Effector memory CD8-positive, alpha-beta T cell (primary cell): ENCODE data around the gene MYO9A.
"Not testable (repeated sequence)": the region's sequence is repeated elsewhere in the genome, so short reads cannot be mapped to it uniquely, and the experiment has no call there.

Source experiments
- ATAC-seq: fragments of 150-1000 bp; cut with Tn5 transposase; replicated peaks from 2 replicates; pipeline ENCODE4 v1.10.0; 2021; ENCODE audit warnings: mild to moderate bottlenecking, moderate library complexity
- DNase-seq, 3 experiments: peaks; one replicate each; pipeline ENCODE4 v3.0.0; 2021
- H3K27ac Mint-ChIP-seq, 2 donors: one replicate each; pipeline ENCODE4 v1.8.0; 2022; ENCODE audit warnings: mild to moderate bottlenecking in 2 of 2, mixed read lengths in 2 of 2, moderate library complexity in 2 of 2
- H3K27me3 Mint-ChIP-seq, 2 donors: one replicate each; pipeline ENCODE4 v1.8.0; 2022; ENCODE audit warnings: mixed read lengths in 2 of 2
- H3K36me3 Mint-ChIP-seq: one replicate; pipeline ENCODE4 v1.8.0; 2022; ENCODE audit warnings: mild to moderate bottlenecking, moderate library complexity, mixed read lengths; ENCODE audit not compliant: insufficient read depth
- H3K4me1 Mint-ChIP-seq, 2 donors: one replicate each; pipeline ENCODE4 v1.8.0; 2022; ENCODE audit warnings: low read depth in 2 of 2, mixed read lengths in 2 of 2
- H3K4me3 Mint-ChIP-seq, 2 donors: one replicate each; pipeline ENCODE4 v1.8.0; 2022; ENCODE audit warnings: mild to moderate bottlenecking in 2 of 2, mixed read lengths in 2 of 2, moderate library complexity in 2 of 2
- H3K9me3 Mint-ChIP-seq, 2 donors: one replicate each; pipeline ENCODE4 v1.8.0; 2022; ENCODE audit warnings: mixed read lengths in 2 of 2

MYO9A gene

GRCh38 chr15:72096796-72097195 is 21.2 kb downstream of the MYO9A start:
- DNase-seq = no peak
- H3K27me3 Mint-ChIP-seq = no peaks in the 10 kb centered on the region
- peaks cover 4 to 18% of the 10 kb centered on the region in 2 donors for H3K4me1 Mint-ChIP-seq
- H3K27ac Mint-ChIP-seq = no peak overlapping the region
- peaks cover 3% of the 10 kb centered on the region for H3K36me3 Mint-ChIP-seq
- no peak overlapping the region for H3K4me3 Mint-ChIP-seq
- no peaks in the 10 kb centered on the region for H3K9me3 Mint-ChIP-seq
- no peak for ATAC-seq

- no peak for DNase-seq
Measured at GRCh38 chr15:72092691-72093090, 25.3 kb downstream of the MYO9A start.

GRCh38 chr15:72092006-72092405 is 25.9 kb downstream of the MYO9A start:
- H3K36me3 Mint-ChIP-seq = peaks cover 3% of the 10 kb centered on the region
- no peak for DNase-seq
- ATAC-seq = no peak
- H3K4me1 Mint-ChIP-seq = peaks cover 3 to 24% of the 10 kb centered on the region in 2 donors
- no peaks in the 10 kb centered on the region for H3K27me3 Mint-ChIP-seq
- no peaks in the 10 kb centered on the region for H3K9me3 Mint-ChIP-seq
- H3K27ac Mint-ChIP-seq = no peak overlapping the region
- no peak overlapping the region for H3K4me3 Mint-ChIP-seq

More at GRCh38 chr15:72092691-72093090, 25.3 kb downstream of the MYO9A start:
- peak overlapping the region in 1 of 2 donors; percentile 30 for H3K27ac Mint-ChIP-seq
- H3K4me3 Mint-ChIP-seq = no peak overlapping the region
- H3K36me3 Mint-ChIP-seq = peaks cover 3% of the 10 kb centered on the region
- no peaks in the 10 kb centered on the region for H3K9me3 Mint-ChIP-seq
- H3K27me3 Mint-ChIP-seq = no peaks in the 10 kb centered on the region
- peaks cover 4 to 29% of the 10 kb centered on the region in 2 donors for H3K4me1 Mint-ChIP-seq
- no peak for ATAC-seq

GRCh38 chr15:72086920-72087648 is 30.9 kb downstream of the MYO9A start:
- H3K9me3 Mint-ChIP-seq = no peaks in the 10 kb centered on the region
- H3K27ac Mint-ChIP-seq = no peak overlapping the region
- H3K27me3 Mint-ChIP-seq = no peaks in the 10 kb centered on the region
- no peak for ATAC-seq
- H3K36me3 Mint-ChIP-seq = no peaks in the 10 kb centered on the region
- H3K4me3 Mint-ChIP-seq = no peak overlapping the region
- peaks cover 0 to 13% of the 10 kb centered on the region in 2 donors for H3K4me1 Mint-ChIP-seq
- DNase-seq = no peak

- Mint-ChIP-seq H3K4me3 (no peak overlapping the region), H3K9me3 (no peaks in the 10 kb centered on the region), H3K4me1 (peaks cover 0 to 14% of the 10 kb centered on the region in 2 donors), H3K27me3 (no peaks in the 10 kb centered on the region), H3K27ac (no peak overlapping the region), H3K36me3 (no peaks in the 10 kb centered on the region)
- DNase-seq (no peak), ATAC-seq (no peak)
Measured at GRCh38 chr15:72086010-72086697, 31.8 kb downstream of the MYO9A start.

GRCh38 chr15:72082176-72082575 is 35.8 kb downstream of the MYO9A start:
- ATAC-seq = no peak
- Mint-ChIP-seq H3K4me3 (no peak overlapping the region), H3K36me3 (no peaks in the 10 kb centered on the region), H3K27ac (no peak overlapping the region), H3K9me3 (no peaks in the 10 kb centered on the region), H3K27me3 (no peaks in the 10 kb centered on the region), H3K4me1 (peaks cover 13 to 28% of the 10 kb centered on the region in 2 donors)
- no peak for DNase-seq

GRCh38 chr15:72078887-72079286 is 39.1 kb downstream of the MYO9A start:
- Mint-ChIP-seq H3K27ac (peak overlapping the region in 1 of 2 donors; percentile 29), H3K27me3 (no peaks in the 10 kb centered on the region), H3K4me1 (peaks cover 13 to 34% of the 10 kb centered on the region in 2 donors), H3K4me3 (peak overlapping the region in 1 of 2 donors; percentile 4), H3K9me3 (no peaks in the 10 kb centered on the region), H3K36me3 (no peaks in the 10 kb centered on the region)
- DNase-seq (no peak), ATAC-seq (peak; percentile 80)

GRCh38 chr15:72077950-72078349 is 40.0 kb downstream of the MYO9A start:
- H3K27ac Mint-ChIP-seq = peak overlapping the region in 1 of 2 donors; percentile 29
- no peaks in the 10 kb centered on the region for H3K27me3 Mint-ChIP-seq
- no peaks in the 10 kb centered on the region for H3K9me3 Mint-ChIP-seq
- DNase-seq = no peak
- peaks cover 13 to 39% of the 10 kb centered on the region in 2 donors for H3K4me1 Mint-ChIP-seq
- no peaks in the 10 kb centered on the region for H3K36me3 Mint-ChIP-seq
- H3K4me3 Mint-ChIP-seq = no peak overlapping the region
- ATAC-seq = no peak

GRCh38 chr15:72074335-72075060 is 43.5 kb downstream of the MYO9A start:
- Mint-ChIP-seq H3K27ac (no peak overlapping the region), H3K4me1 (peaks cover 17 to 39% of the 10 kb centered on the region in 2 donors), H3K4me3 (no peak overlapping the region), H3K27me3 (no peaks in the 10 kb centered on the region), H3K9me3 (no peaks in the 10 kb centered on the region), H3K36me3 (no peaks in the 10 kb centered on the region)
- no peak for DNase-seq
- ATAC-seq = no peak

- H3K4me3 Mint-ChIP-seq, H3K27ac Mint-ChIP-seq, H3K27me3 Mint-ChIP-seq, H3K9me3 Mint-ChIP-seq, ATAC-seq, DNase-seq, H3K36me3 Mint-ChIP-seq: not testable (repeated sequence)
- peaks cover 6 to 21% of the 10 kb centered on the region in 2 donors for H3K4me1 Mint-ChIP-seq
Measured at GRCh38 chr15:72071448-72071825, 46.5 kb downstream of the MYO9A start.

GRCh38 chr15:72070817-72071447 is 47.0 kb downstream of the MYO9A start:
- peaks cover 6 to 21% of the 10 kb centered on the region in 2 donors for H3K4me1 Mint-ChIP-seq
- H3K27ac Mint-ChIP-seq = peak overlapping the region in 1 of 2 donors; percentile 13
- H3K9me3 Mint-ChIP-seq = no peaks in the 10 kb centered on the region
- H3K4me3 Mint-ChIP-seq = no peak overlapping the region
- ATAC-seq (no peak), DNase-seq (no peak)
- H3K36me3 Mint-ChIP-seq = no peaks in the 10 kb centered on the region
- no peaks in the 10 kb centered on the region for H3K27me3 Mint-ChIP-seq

GRCh38 chr15:72068856-72069255 is 49.1 kb downstream of the MYO9A start:
- no peak overlapping the region for H3K4me3 Mint-ChIP-seq
- ATAC-seq (no peak), DNase-seq (no peak)
- no peaks in the 10 kb centered on the region for H3K9me3 Mint-ChIP-seq
- H3K4me1 Mint-ChIP-seq = peaks cover 8 to 15% of the 10 kb centered on the region in 2 donors
- H3K36me3 Mint-ChIP-seq = no peaks in the 10 kb centered on the region
- no peak overlapping the region for H3K27ac Mint-ChIP-seq
- H3K27me3 Mint-ChIP-seq = no peaks in the 10 kb centered on the region

- Mint-ChIP-seq H3K4me1 (peaks cover 18 to 19% of the 10 kb centered on the region in 2 donors), H3K27ac (no peak overlapping the region), H3K9me3 (peaks cover 0 to 9% of the 10 kb centered on the region in 2 donors), H3K27me3 (no peaks in the 10 kb centered on the region), H3K4me3 (no peak overlapping the region), H3K36me3 (no peaks in the 10 kb centered on the region)
- DNase-seq (no peak), ATAC-seq (no peak)
Measured at GRCh38 chr15:72065801-72066200, 52.1 kb downstream of the MYO9A start.
